H9 (cell line): ENCODE measurements around the gene ALG14. TPM values are rescaled to one million over a fixed set of nuclear protein-coding genes. Genes with fewer than 3 reads are reported as not detected.

Source experiments
- DNase-seq: peaks from one replicate; pipeline ENCODE4 v3.0.0-alpha.2; 2017
- H2AFZ ChIP-seq: one replicate; pipeline ENCODE4 v1.6.1; 2013; ENCODE audit warnings: mild to moderate bottlenecking, low read length, control low read depth, moderate library complexity
- H2AK5ac ChIP-seq: 2 replicates; pipeline ENCODE4 v1.6.1; 2013; ENCODE audit warnings: low read length, control low read depth, mixed read lengths; ENCODE audit not compliant: insufficient read length
- H2BK120ac ChIP-seq: one replicate; pipeline ENCODE4 v1.6.1; 2013; ENCODE audit warnings: low read depth, mild to moderate bottlenecking, low read length, control low read depth, inconsistent platforms; ENCODE audit not compliant: poor library complexity, severe bottlenecking
- H2BK12ac ChIP-seq: 2 replicates; pipeline ENCODE4 v1.6.1; 2013; ENCODE audit warnings: low read length, control low read depth, mixed read lengths, low read depth; ENCODE audit not compliant: insufficient read length
- H2BK15ac ChIP-seq: 2 replicates; pipeline ENCODE4 v1.6.1; 2013; ENCODE audit warnings: low read depth, low read length, control low read depth
- H2BK20ac ChIP-seq: one replicate; pipeline ENCODE4 v1.6.1; 2013; ENCODE audit warnings: low read depth, mild to moderate bottlenecking, low read length, control low read depth, inconsistent platforms; ENCODE audit not compliant: poor library complexity, severe bottlenecking
- H2BK5ac ChIP-seq: 2 replicates; pipeline ENCODE4 v1.6.1; 2013; ENCODE audit warnings: low read length, control low read depth, mixed read lengths; ENCODE audit not compliant: insufficient read length
- H3K14ac ChIP-seq: 2 replicates; pipeline ENCODE4 v1.6.1; 2013; ENCODE audit warnings: low read length, control low read depth; ENCODE audit not compliant: insufficient read depth
- H3K18ac ChIP-seq: 2 replicates; pipeline ENCODE4 v1.6.1; 2013; ENCODE audit warnings: low read depth, mild to moderate bottlenecking, mixed read lengths, low read length, control low read depth; ENCODE audit not compliant: insufficient read length
- H3K23ac ChIP-seq: 2 replicates; pipeline ENCODE4 v1.6.1; 2013; ENCODE audit warnings: low read length, control low read depth, mixed read lengths, low read depth; ENCODE audit not compliant: insufficient read length
- H3K23me2 ChIP-seq: 2 replicates; pipeline ENCODE4 v1.6.1; 2013; ENCODE audit warnings: low read depth, mild to moderate bottlenecking, mixed read lengths, low read length, control low read depth; ENCODE audit not compliant: insufficient read length, poor library complexity, severe bottlenecking
- H3K27ac ChIP-seq: 2 replicates; pipeline ENCODE4 v1.5.1; 2013; ENCODE audit warnings: low read length, control low read depth, mixed read lengths, low read depth; ENCODE audit not compliant: insufficient read length
- H3K27me3 ChIP-seq: 2 replicates; pipeline ENCODE4 v1.6.1; 2013; ENCODE audit warnings: low read length, control low read depth, inconsistent platforms; ENCODE audit not compliant: insufficient read depth
- H3K4ac ChIP-seq: 2 replicates; pipeline ENCODE4 v1.6.1; 2013; ENCODE audit warnings: low read depth, mild to moderate bottlenecking, control low read depth, inconsistent platforms, low read length, moderate library complexity
- H3K4me1 ChIP-seq: 2 replicates; pipeline ENCODE4 v1.6.1; 2013; ENCODE audit warnings: low read length, control low read depth, inconsistent platforms; ENCODE audit not compliant: insufficient read depth
- H3K4me2 ChIP-seq: 2 replicates; pipeline ENCODE4 v1.6.1; 2013; ENCODE audit warnings: low read length, control low read depth, mixed read lengths; ENCODE audit not compliant: insufficient read length, insufficient read depth
- H3K56ac ChIP-seq: 2 replicates; pipeline ENCODE4 v1.6.1; 2013; ENCODE audit warnings: low read depth, mild to moderate bottlenecking, mixed read lengths, low read length, control low read depth; ENCODE audit not compliant: insufficient read length
- H3K79me1 ChIP-seq: 2 replicates; pipeline ENCODE4 v1.6.1; 2013; ENCODE audit warnings: low read depth, mild to moderate bottlenecking, moderate library complexity, low read length, control low read depth, inconsistent platforms; ENCODE audit not compliant: insufficient read depth, poor library complexity, severe bottlenecking
- H3K79me2 ChIP-seq: 2 replicates; pipeline ENCODE4 v1.6.1; 2013; ENCODE audit warnings: low read length, control low read depth, inconsistent platforms; ENCODE audit not compliant: insufficient read depth
- H3K9ac ChIP-seq: 2 replicates; pipeline ENCODE4 v1.6.1; 2013; ENCODE audit warnings: low read length, control low read depth, mixed read lengths; ENCODE audit not compliant: insufficient read length; ENCODE audit errors: extremely low read depth
- H3K9me3 ChIP-seq: one replicate; pipeline ENCODE4 v1.6.1; 2013; ENCODE audit warnings: low read depth, low read length, inconsistent platforms; ENCODE audit not compliant: control insufficient read depth
- H3T11ph ChIP-seq: one replicate; pipeline ENCODE4 v1.6.1; 2013; ENCODE audit warnings: mild to moderate bottlenecking, low read length, control low read depth, inconsistent platforms
- H4K20me1 ChIP-seq: one replicate; pipeline ENCODE4 v1.6.1; 2013; ENCODE audit not compliant: control insufficient read depth, insufficient read length, insufficient read depth
- H4K5ac ChIP-seq: 2 replicates; pipeline ENCODE4 v1.6.1; 2013; ENCODE audit warnings: low read depth, mild to moderate bottlenecking, mixed read lengths, low read length, control low read depth; ENCODE audit not compliant: insufficient read length
- H4K8ac ChIP-seq: replicated peaks from 2 replicates; pipeline ENCODE4 v1.6.1; 2013; ENCODE audit warnings: low read length, control low read depth, mixed read lengths, low read depth; ENCODE audit not compliant: insufficient read length
- H4K91ac ChIP-seq: 2 replicates; pipeline ENCODE4 v1.6.1; 2013; ENCODE audit warnings: low read depth, mild to moderate bottlenecking, moderate library complexity, mixed read lengths, low read length, control low read depth; ENCODE audit not compliant: insufficient read length
- H3K27ac Mint-ChIP-seq, 3 experiments: 2 replicates in 2 of 3; 3 replicates in 1 of 3; pipeline ENCODE4 v1.8.0; 2020 to 2021; ENCODE audit warnings: mixed read lengths in 3 of 3, mild to moderate bottlenecking in 1 of 3, moderate library complexity in 1 of 3
- H3K27me3 Mint-ChIP-seq: 2 replicates; pipeline ENCODE4 v1.8.0; 2021; ENCODE audit warnings: low read depth, mild to moderate bottlenecking, moderate library complexity, mixed read lengths
- H3K36me3 Mint-ChIP-seq, 3 experiments: 2 replicates in 2 of 3; 3 replicates in 1 of 3; pipeline ENCODE4 v1.8.0; 2020 to 2021; ENCODE audit warnings: low read depth in 3 of 3, mixed read lengths in 3 of 3; ENCODE audit not compliant: insufficient read depth in 1 of 3
- H3K4me1 Mint-ChIP-seq, 2 experiments: 2 replicates each; pipeline ENCODE4 v1.8.0; 2020; ENCODE audit warnings: mixed read lengths in 2 of 2
- H3K4me3 Mint-ChIP-seq, 2 experiments: 2 replicates in 1 of 2; 3 replicates in 1 of 2; pipeline ENCODE4 v1.8.0; 2020 to 2021; ENCODE audit warnings: mild to moderate bottlenecking in 2 of 2, mixed read lengths in 2 of 2, moderate library complexity in 1 of 2
- H3K9me3 Mint-ChIP-seq, 2 experiments: 2 replicates in 1 of 2; 3 replicates in 1 of 2; pipeline ENCODE4 v1.8.0; 2020; ENCODE audit warnings: mild to moderate bottlenecking in 2 of 2, mixed read lengths in 2 of 2, moderate library complexity in 1 of 2
- total RNA-seq: library from RNA; stranded (reverse); gene quantifications from 2 replicates; pipeline ENCODE4 v1.2.1, GENCODE V29; 2021
- TF ChIP-seq, protein P1 (sequence below): fragments of 200-600 bp; sonication (generic); conservative IDR thresholded peaks from 3 replicates; pipeline ENCODE4 v1.8.0; 2021; ENCODE audit warnings: antibody characterized with exemption, mild to moderate bottlenecking

ALG14 gene
- total RNA-seq, 1 experiment from 2014 or later = 2.5 TPM

- Histone ChIP-seq H2BK15ac (no peak overlapping the region), H3K14ac (no peak overlapping the region), H2BK20ac (no peak overlapping the region), H4K8ac (no peak overlapping the region), H4K20me1 (no peaks in the 10 kb centered on the region), H3K23me2 (no peaks in the 10 kb centered on the region), H3K23ac (no peak overlapping the region), H2AFZ (no peak overlapping the region), H4K5ac (no peak overlapping the region), H4K91ac (no peak overlapping the region), H3K9ac (no peak overlapping the region), H3K4ac (no peak overlapping the region), H3K27ac (no peak overlapping the region), H2BK12ac (no peak overlapping the region), H3T11ph (no peak overlapping the region), H3K79me2 (no peaks in the 10 kb centered on the region), H3K4me1 (no peaks in the 10 kb centered on the region), H2AK5ac (no peak overlapping the region), H3K9me3 (no peaks in the 10 kb centered on the region), H3K18ac (no peak overlapping the region), H3K27me3 (no peaks in the 10 kb centered on the region), H3K4me2 (no peak overlapping the region), H3K79me1 (no peaks in the 10 kb centered on the region), H2BK120ac (no peak overlapping the region), H2BK5ac (no peak overlapping the region), H3K56ac (no peak overlapping the region)
- DNase-seq = no peak
- H3K9me3 Mint-ChIP-seq = peaks cover 5 to 11% of the 10 kb centered on the region in 2 experiments
- no peak overlapping the region for H3K4me3 Mint-ChIP-seq
- H3K4me1 Mint-ChIP-seq = no peaks in the 10 kb centered on the region
- H3K36me3 Mint-ChIP-seq = peaks cover 3 to 5% (median 5%) of the 10 kb centered on the region in 3 experiments; a peak in 4 of 7 replicates
- TF ChIP-seq, protein P1, sequence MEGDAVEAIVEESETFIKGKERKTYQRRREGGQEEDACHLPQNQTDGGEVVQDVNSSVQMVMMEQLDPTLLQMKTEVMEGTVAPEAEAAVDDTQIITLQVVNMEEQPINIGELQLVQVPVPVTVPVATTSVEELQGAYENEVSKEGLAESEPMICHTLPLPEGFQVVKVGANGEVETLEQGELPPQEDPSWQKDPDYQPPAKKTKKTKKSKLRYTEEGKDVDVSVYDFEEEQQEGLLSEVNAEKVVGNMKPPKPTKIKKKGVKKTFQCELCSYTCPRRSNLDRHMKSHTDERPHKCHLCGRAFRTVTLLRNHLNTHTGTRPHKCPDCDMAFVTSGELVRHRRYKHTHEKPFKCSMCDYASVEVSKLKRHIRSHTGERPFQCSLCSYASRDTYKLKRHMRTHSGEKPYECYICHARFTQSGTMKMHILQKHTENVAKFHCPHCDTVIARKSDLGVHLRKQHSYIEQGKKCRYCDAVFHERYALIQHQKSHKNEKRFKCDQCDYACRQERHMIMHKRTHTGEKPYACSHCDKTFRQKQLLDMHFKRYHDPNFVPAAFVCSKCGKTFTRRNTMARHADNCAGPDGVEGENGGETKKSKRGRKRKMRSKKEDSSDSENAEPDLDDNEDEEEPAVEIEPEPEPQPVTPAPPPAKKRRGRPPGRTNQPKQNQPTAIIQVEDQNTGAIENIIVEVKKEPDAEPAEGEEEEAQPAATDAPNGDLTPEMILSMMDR = no peak
- H3K27ac Mint-ChIP-seq = no peak overlapping the region
- no peaks in the 10 kb centered on the region; the same call in 1 of the 2 replicates for H3K27me3 Mint-ChIP-seq
Observed at GRCh38 chr1:95029532-95029931, 43.2 kb downstream of the ALG14 start.
